Esophagus squamous epithelium (tissue), 4 donors: ENCODE results near the gene SHISA6.

Experiments used
- CTCF ChIP-seq, 6 experiments: fragments of 450-650 bp in 4 of 6; fragments of 200-600 bp in 2 of 6; sonication (generic) in 2 of 6; IDR thresholded peaks; one replicate each; pipeline ENCODE4 v1.5.1; 2016 to 2019; ENCODE audit warnings: antibody characterized with exemption in 6 of 6, mild to moderate bottlenecking in 4 of 6, moderate library complexity in 4 of 6
- POLR2A ChIP-seq, 4 donors: fragments of 450-650 bp; IDR thresholded peaks; one replicate each; pipeline ENCODE4 v1.6.1; 2017; ENCODE audit warnings: antibody characterized with exemption in 4 of 4, mild to moderate bottlenecking in 4 of 4, moderate library complexity in 3 of 4

GRCh38 chr17:11209906-11210305 is 31.1 kb upstream of the SHISA6 start:
- TF ChIP-seq CTCF (IDR thresholded peaks at IDR 0.05) (no peak), POLR2A (IDR thresholded peaks at IDR 0.05) (no peak)
